GM21367 (cell line): Measurements from ENCODE around the gene LRFN5.
A peak's percentile ranks its signal among the peaks of the same experiment; 100 is the strongest.
"Not testable (repeated sequence)": the region's sequence is repeated elsewhere in the genome, so short reads cannot be mapped to it uniquely, and the experiment has no call there.

Experiments
- ATAC-seq: cut with Tn5 transposase; IDR thresholded peaks from one replicate; pipeline ENCODE4 v1.9.1; 2021; ENCODE audit not compliant: unreplicated experiment

Gene LRFN5

GRCh38 chr14:41636492-41637392 lies 30.1 kb downstream of the LRFN5 start:
- ATAC-seq: no peak

GRCh38 chr14:41641690-41642089 lies 35.0 kb downstream of the LRFN5 start:
- ATAC-seq: no peak

- ATAC-seq: no peak
Measured at GRCh38 chr14:41642367-41642766, 35.7 kb downstream of the LRFN5 start.

- ATAC-seq: no peak
Measured at GRCh38 chr14:41642789-41643188, 36.1 kb downstream of the LRFN5 start.

DNA sequence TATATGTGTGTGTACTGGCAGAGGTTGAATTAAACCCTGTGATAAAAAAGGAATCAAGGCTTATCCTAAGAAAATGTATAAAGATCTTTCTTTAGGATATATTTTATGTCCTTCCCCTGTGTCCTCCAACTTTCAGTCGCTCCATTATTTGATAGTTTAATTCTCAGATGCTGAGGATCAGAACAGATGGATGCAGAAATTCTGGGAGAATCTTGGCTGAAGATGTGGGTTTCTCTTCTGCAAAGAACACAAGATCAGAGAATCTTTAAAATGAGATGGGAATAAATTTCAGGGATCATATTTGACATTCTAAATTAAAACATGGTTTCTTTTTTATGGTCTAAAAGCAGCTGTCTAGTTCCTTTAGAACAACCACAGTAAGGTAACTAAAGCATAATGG lies 37.9 kb downstream of the LRFN5 start:
- no peak for ATAC-seq

DNA sequence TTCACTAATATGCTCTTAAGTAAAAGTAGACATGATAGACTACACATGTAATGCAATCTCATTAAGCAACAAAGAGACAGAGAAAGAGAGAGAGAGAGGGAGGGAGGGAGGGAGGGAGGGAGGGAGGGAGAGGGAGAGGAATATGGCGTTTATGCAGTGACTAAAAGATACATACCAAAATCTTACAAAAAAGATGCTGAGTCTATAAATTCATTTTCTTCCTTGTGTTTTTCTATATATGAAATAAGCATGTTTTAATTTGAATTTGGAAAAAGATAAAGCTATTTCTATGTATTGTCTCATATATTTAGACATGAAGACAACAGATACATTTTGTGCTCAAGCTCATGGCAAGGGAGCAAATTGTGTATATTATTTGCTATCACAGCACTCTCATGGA lies 44.1 kb downstream of the LRFN5 start:
- ATAC-seq: no peak

DNA sequence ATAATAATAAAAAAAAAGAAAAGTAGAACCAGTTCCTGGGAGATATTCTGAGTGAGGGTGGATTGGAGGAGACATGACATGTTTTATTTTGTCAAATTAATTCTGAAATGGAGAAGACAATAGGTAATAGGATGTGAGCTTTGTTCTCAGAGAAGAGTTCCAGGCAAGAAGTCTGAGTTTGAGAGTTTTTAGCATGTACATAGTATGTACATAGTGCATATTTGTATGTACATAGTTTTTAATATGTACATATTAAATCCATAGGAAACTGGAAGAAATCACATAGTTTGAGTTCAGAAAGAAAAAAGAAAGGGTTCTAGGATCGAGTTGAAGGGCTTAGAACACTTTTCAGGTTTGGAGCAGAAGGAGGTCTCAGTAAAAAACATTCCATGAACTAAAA lies 47.5 kb downstream of the LRFN5 start:
- ATAC-seq: no peak

GRCh38 chr14:41662780-41663472 lies 56.2 kb downstream of the LRFN5 start:
- no peak for ATAC-seq

DNA sequence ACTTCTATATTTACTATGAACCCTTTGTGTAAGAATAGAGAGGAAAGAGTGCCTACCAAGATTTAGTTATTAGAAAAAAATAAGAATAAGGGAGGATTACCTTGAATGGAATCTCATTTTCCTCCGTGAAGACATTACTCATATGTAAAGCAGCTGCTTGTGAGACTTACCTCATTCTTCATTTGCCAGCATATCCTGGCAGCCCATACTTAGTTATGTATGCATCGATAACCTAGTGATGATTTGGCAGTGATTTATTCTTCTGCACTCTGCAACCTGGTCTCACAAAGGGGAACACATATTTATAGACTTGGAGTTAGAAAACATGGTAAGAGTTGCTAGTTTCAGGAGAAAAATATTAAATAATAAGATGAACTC lies 56.8 kb downstream of the LRFN5 start:
- ATAC-seq: no peak

DNA sequence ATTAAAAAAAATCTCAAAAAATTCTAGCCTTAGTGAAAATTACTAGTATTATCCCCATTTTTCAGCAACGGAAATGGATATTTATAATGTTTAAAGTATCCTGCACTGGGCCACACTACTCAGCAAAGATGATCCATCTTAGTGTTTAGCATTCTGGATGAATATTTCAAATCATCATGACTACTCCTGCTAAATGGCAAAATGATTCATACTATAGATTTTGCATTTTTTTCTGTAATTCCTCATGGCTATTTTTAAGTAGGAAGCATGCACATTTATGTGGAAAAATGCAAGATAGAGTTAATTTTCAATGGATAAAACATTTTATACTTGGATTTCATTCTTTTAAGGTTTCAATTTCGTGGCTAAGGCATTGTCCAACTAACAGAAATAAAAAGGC lies 59.6 kb downstream of the LRFN5 start:
- no peak for ATAC-seq

DNA sequence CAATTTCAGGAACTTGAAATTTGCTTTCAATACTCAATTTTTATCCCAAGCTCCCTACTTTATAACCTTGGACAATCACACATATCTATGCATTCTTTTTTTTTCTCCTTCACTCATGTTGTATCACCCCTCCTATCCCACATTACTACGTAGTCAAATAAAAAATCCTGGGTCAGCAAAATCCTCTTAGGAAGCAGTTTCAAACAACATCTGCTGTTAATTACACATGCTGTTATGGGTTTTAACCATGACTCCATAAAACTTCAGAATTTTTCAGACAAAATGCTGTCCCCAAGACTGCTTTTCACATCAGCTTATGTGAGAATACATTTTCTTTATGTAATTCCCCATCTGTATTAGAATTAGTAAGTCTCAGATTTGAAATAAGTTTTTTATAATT lies 61.7 kb downstream of the LRFN5 start:
- no peak for ATAC-seq

GRCh38 chr14:41673601-41674000 lies 66.9 kb downstream of the LRFN5 start:
- not testable (repeated sequence) for ATAC-seq

DNA sequence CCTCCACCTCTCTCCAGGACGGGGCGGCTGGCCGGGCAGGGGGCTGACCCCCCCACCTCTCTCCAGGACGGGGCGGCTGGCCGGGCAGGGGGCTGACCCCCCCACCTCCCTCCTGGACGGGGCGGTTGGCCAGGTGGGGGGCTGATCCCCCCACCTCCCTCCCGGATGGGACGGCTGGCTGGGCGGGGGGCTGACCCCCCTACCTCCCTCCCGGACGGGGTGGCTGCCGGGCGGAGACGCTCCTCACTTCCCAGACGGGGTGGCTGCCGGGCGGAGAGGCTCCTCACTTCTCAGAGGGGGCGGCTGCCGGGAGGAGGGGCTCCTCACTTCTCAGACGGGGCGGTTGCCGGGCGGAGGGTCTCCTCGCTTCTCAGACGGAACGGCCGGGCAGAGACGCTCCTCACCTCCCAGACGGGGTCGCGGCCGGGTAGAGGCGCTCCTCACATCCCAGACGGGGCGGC lies 67.9 kb downstream of the LRFN5 start:
- not testable (repeated sequence) for ATAC-seq

- no peak for ATAC-seq
Measured at GRCh38 chr14:41699486-41699885, 92.8 kb downstream of the LRFN5 start.

DNA sequence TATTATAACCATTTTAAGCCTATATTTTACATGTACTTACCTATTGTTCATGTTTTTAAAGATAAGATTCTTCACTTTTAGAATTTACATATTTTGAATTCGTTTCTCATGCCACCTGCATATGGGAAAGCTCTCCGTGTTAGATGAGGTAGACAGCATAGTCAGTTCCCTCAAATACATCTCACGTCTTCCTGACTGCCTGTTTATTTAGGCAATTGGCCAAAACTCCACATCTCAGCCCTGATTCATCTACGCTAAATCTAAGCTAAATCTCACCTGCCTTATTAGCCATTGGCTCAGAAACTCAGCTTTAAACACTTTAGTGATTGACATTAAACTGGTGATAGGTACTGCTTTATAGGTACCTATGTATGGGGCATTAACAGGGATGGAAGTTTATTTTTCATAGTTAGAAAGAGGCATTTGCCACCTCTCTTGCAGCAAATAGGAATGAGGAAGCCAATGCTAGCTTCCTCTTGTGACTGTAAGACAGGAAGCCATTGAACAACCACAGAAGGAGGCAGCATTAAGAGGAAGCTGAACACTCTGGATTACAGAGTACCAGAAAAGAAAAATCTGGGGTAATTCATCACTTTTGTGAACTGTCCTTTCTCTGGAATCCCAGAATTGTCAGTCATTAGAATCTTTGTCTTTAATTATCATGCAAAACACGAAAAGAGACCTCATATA lies 111.9 kb downstream of the LRFN5 start:
- ATAC-seq: no peak

GRCh38 chr14:41739203-41739602 lies 132.5 kb downstream of the LRFN5 start:
- no peak for ATAC-seq

DNA sequence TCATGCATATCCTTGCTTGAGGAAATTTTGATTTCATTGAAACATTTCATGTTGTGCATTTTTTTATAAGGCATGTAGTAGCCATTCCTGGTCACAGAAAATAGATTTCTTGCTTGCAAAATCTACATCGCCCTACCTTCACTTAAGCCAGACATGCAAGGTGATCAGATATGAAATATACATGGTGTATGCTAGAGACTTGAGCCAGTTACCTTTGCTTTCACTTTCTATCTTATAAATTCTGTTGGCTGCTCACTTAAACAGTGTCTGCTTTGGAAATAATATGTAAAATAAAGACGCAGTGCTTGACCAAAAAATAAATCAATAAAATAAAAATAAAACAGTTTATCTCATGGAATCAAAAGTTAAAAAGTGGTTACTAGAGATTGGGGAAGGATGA lies 136.5 kb downstream of the LRFN5 start:
- ATAC-seq: no peak

- ATAC-seq: peak; percentile 93
Measured at GRCh38 chr14:41749429-41749828, 142.8 kb downstream of the LRFN5 start.

DNA sequence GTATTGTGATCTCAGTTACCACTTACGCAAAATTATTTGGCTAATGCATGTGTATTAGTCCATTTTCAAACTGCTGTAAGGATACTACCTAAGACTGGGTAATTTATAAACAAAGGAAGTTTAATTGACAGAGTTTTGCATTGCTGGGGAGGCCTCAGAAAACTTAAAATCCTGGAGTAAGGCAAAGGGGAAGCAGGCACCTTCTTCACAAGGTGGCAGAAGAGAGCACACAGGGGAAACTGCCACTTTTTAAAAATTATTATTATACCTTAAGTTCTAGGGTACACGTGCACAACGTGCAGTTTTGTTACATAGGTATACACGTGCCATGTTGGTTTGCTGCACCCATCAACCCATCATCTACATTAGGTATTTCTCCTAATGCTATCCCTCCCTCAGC lies 143.9 kb downstream of the LRFN5 start:
- ATAC-seq: not testable (repeated sequence)

- ATAC-seq: no peak
Measured at GRCh38 chr14:41758011-41758665, 151.5 kb downstream of the LRFN5 start.

DNA sequence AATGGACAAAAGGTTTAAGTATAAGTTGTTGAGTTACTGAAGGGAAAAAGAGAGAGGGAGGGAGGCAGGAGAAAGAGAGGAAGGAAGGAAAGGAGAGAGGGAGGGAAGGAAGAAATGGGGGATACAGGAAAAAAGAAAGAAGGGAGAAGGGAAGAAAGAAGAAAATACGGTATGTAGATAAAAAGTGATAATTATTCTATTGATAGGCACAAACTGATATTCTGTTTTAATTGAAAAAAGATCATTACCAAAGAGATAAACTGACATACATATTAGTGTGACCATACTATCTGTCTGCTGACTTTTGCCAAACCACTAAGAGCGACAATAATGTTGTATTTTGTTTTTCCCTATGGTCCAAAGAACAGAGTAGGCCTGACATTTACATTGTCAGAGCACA lies 154.5 kb downstream of the LRFN5 start:
- no peak for ATAC-seq
